ENCODE results near the gene KHDC4. TPM values are rescaled to one million over a fixed set of nuclear protein-coding genes. Genes with fewer than 3 reads are reported as not detected.
A peak's percentile ranks its signal among the peaks of the same experiment; 100 is the strongest.

The KHDC4 gene
- total and polyA plus RNA-seq, 2 of the 4 experiments (the other 2 are of a cell fraction) = 28.0 to 29.9 TPM

DNA sequence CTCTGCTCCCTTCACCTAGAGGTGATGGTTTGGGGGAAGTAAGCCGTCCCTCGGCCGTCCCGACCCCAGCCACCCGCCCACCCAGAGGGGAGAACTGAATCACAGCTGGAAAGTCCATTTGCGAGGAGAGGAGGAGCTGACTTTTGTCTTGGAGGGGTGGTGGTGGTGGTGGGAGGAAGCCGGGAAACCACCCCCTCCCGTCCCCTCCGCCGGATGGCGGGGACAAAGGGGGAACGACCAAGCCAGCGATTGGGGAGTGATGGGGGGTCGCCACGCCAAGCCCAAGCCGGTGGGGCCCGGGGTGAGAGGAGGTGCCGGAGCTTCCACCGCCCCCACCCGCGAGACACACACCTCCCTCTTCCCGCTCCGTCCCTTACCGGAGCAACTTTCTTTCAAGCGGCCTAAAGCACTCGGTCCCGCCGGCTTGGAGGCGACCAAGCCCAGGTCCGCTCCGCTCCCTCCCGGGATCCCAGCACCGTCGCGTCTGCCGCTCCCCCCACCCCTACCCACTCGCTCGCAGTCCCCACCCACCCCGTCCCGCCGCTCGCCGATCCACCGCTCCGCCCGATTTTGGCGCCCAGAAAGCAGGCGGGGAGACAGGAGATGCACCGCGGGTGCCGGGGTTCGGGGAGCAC lies 43.6 kb upstream of the KHDC4 start:
- 0 out of 2 replicates have a peak, but pooled peaks have one; percentile 6 for TF ChIP-seq MAZ (IDR thresholded peaks at IDR 0.05; ENCODE audit: borderline replicate concordance, low read depth, low read length)
- TF ChIP-seq MAFK (IDR thresholded peaks at IDR 0.05; ENCODE audit: low read depth, low read length) = no peak
- H3K4me3 ChIP-seq (ENCODE audit: insufficient read depth, low read depth, low read length) = peak overlapping the region; percentile 94
- ChIA-PET CTCF (interaction anchor here (1.2 kb wide), 1 partner anchor 12 kb away, joined by 4 read pairs; no protein-coding TSS in a partner anchor), POLR2A (ENCODE audit: unreplicated experiment) (interaction anchor here (0.6 to 1.4 kb wide), 6 partner anchors 9 to 63 kb away, joined by 3 to 10 read pairs (median 4); no protein-coding TSS in a partner anchor)
- peaks cover 11% of the 10 kb centered on the region for H3K36me3 ChIP-seq (ENCODE audit: control insufficient read depth, insufficient read depth, low read length)
- H3K9me1 ChIP-seq (ENCODE audit: insufficient read depth, low read length) = peaks cover 40% of the 10 kb centered on the region
- peak overlapping the region; percentile 94 for H4K91ac ChIP-seq (ENCODE audit: insufficient read depth, low read depth, low read length)
- peak overlapping the region; percentile 66 for H2BK120ac ChIP-seq (ENCODE audit: low read depth, low read length)
- H3K23ac ChIP-seq (ENCODE audit: low read depth, low read length) = peak overlapping the region; percentile 97
- peak overlapping the region; percentile 79 for H2AFZ ChIP-seq (replicated peaks; ENCODE audit: low read length, poor library complexity)
- H2AK5ac ChIP-seq (ENCODE audit: low read depth, low read length) = peak overlapping the region; percentile 73
- H3K79me1 ChIP-seq (ENCODE audit: low read depth in 1 of 2, low read length in 2 of 2) = peaks cover 10 to 83% of the 10 kb centered on the region in 2 experiments; a peak in 3 of 4 replicates
- peak overlapping the region; percentile 93 for H2BK5ac ChIP-seq (ENCODE audit: low read depth, low read length, poor library complexity, severe bottlenecking)
- H3K9me3 ChIP-seq (ENCODE audit: control insufficient read depth, insufficient read depth, low read length) = no peaks in the 10 kb centered on the region
- peak overlapping the region; percentile 91 for H3K18ac ChIP-seq (ENCODE audit: low read depth, low read length)
- H3K14ac ChIP-seq (replicated peaks; ENCODE audit: low read depth, low read length) = peak overlapping the region; percentile 94
- H2BK20ac ChIP-seq (ENCODE audit: low read depth, low read length) = 0 out of 2 replicates have a peak overlapping the region, but pooled peaks have one; percentile 50
- intact Hi-C loops (cut with micrococcal nuclease) (loop anchor here (5.0 kb wide), 1 partner anchor 36 kb away; the partner anchor contains the start of gene RXFP4), dilution Hi-C loops (cut with HindIII; ENCODE audit: low sequenced_read_pairs, unreplicated experiment) (no loop called here), in situ Hi-C loops (cut with MboI; ENCODE audit: low sequenced_read_pairs) (no loop called here)
- ATAC-seq (ENCODE audit: low read depth) (peak; percentile 19), DNase-seq (no peak)
- peaks cover 48% of the 10 kb centered on the region for H3K4me1 ChIP-seq (ENCODE audit: control insufficient read depth, insufficient read depth, low read length)
- H3K27ac ChIP-seq (ENCODE audit: insufficient read depth, low read length) = peak overlapping the region; percentile 99
- H4K8ac ChIP-seq (ENCODE audit: low read depth in 2 of 2, low read length in 2 of 2) = peak overlapping the region; percentile 70 to 82; a peak in 3 of 4 replicates
- 0 out of 3 replicates have a peak overlapping the region, but pooled peaks have one; percentile 81 for H2BK15ac ChIP-seq (ENCODE audit: low read depth, low read length)
- peaks cover 48% of the 10 kb centered on the region for H4K20me1 ChIP-seq (ENCODE audit: insufficient read depth, low read length)
- H3K56ac ChIP-seq (ENCODE audit: extremely low read depth, insufficient read depth, low read length) = peak overlapping the region; percentile 77
- H3K27me3 ChIP-seq (ENCODE audit: control insufficient read depth, insufficient read depth, low read length) = no peaks in the 10 kb centered on the region
- peak overlapping the region; percentile 95 for H2AK9ac ChIP-seq (replicated peaks; ENCODE audit: low read depth, low read length, poor library complexity)
- H3K4ac ChIP-seq (ENCODE audit: low read depth, low read length) = peak overlapping the region; percentile 92
- WGBS, 2 experiments (ENCODE audit: extremely low coverage in 2 of 2, insufficient read length in 1 of 2) = 0% methylated on average over 22 of the region's 52 CpGs; no CpG with 5 or more reads in 1 of the 2 experiments
- peak overlapping the region; percentile 74 for H4K5ac ChIP-seq (ENCODE audit: low read depth, low read length)
- no TSS peak for BruUV-seq (replicated peaks)
- peak overlapping the region; percentile 87 for H3K9ac ChIP-seq (ENCODE audit: low read depth, low read length)
- peak overlapping the region; percentile 98 for H3K4me2 ChIP-seq (ENCODE audit: low read depth, low read length)

All from IMR-90 (cell line).